Measurements from ENCODE around the gene NAA10. TPM values are rescaled to one million over a fixed set of nuclear protein-coding genes. Genes with fewer than 3 reads are reported as not detected.

The NAA10 gene
- total RNA-seq, 1 donor from 2014 or later: 116 TPM

DNA sequence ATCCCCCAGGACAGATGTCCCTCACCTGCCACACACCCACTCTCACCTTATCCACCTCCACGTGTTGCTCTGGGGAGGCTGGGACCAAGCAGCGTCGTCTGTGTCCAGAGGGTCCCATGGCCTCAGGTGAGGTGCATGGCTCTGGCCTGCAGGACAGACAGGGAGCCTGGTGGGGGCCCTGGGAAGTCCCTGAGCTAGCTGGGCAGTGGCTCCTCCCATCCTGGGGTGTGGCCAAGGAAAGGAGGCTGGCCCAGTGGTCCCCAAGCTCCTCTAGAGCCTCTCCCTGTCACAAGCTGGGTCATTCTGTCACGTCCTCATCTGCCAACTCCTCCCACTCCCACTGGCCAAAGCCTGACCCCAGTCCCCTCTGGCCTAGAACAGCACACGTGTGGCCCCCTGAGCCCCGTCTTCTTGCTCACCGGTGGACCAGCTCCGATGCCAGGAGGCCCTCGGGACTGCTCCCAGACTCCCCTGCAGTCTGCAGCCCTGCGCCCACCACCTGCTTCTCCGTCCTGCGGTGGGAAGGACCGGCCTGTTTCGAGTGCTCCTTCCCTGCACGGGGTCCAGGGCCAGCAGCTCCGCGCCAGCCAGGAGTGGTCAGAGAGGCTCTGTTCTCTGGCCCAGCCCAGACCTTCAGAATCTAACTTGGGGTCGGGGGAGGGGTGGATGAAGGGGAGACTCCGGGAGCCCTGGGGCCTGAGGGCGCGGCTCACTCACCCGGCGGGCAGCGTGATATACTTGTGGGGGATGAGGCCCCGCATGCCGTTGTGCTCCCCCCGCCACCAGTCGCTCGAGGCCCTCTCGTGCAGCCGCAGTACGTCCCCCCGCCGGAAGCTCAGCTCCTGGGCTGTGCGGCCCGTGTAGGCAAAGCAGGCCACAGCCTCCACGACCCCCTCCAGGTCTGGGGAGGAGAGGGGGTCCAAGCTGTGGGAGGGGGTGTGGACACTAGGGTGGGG is 25.5 kb downstream of the NAA10 start:
- Mint-ChIP-seq H3K27me3 (ENCODE audit: low read depth) (no peaks in the 10 kb centered on the region), H3K27ac (ENCODE audit: unreplicated experiment) (no peak overlapping the region), H3K4me3 (no peak overlapping the region), H3K9me3 (no peaks in the 10 kb centered on the region), H3K36me3 (ENCODE audit: low read depth) (no peaks in the 10 kb centered on the region), H3K4me1 (peaks cover 4% of the 10 kb centered on the region)
- DNase-seq (ENCODE audit: low read depth, low spot score): no peak
- TF ChIP-seq, protein P1, sequence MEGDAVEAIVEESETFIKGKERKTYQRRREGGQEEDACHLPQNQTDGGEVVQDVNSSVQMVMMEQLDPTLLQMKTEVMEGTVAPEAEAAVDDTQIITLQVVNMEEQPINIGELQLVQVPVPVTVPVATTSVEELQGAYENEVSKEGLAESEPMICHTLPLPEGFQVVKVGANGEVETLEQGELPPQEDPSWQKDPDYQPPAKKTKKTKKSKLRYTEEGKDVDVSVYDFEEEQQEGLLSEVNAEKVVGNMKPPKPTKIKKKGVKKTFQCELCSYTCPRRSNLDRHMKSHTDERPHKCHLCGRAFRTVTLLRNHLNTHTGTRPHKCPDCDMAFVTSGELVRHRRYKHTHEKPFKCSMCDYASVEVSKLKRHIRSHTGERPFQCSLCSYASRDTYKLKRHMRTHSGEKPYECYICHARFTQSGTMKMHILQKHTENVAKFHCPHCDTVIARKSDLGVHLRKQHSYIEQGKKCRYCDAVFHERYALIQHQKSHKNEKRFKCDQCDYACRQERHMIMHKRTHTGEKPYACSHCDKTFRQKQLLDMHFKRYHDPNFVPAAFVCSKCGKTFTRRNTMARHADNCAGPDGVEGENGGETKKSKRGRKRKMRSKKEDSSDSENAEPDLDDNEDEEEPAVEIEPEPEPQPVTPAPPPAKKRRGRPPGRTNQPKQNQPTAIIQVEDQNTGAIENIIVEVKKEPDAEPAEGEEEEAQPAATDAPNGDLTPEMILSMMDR (conservative IDR thresholded peaks at IDR 0.05): no peak

- Mint-ChIP-seq H3K4me3 (no peak overlapping the region), H3K4me1 (peaks cover 5% of the 10 kb centered on the region), H3K36me3 (ENCODE audit: low read depth) (peaks cover 1% of the 10 kb centered on the region), H3K9me3 (no peaks in the 10 kb centered on the region), H3K27ac (ENCODE audit: unreplicated experiment) (no peak overlapping the region), H3K27me3 (ENCODE audit: low read depth) (no peaks in the 10 kb centered on the region)
- TF ChIP-seq, protein P1 (conservative IDR thresholded peaks at IDR 0.05): no peak
- DNase-seq (ENCODE audit: low read depth, low spot score): no peak
Measured at GRCh38 chrX:153908219-153908860, 26.5 kb downstream of the NAA10 start.

DNA sequence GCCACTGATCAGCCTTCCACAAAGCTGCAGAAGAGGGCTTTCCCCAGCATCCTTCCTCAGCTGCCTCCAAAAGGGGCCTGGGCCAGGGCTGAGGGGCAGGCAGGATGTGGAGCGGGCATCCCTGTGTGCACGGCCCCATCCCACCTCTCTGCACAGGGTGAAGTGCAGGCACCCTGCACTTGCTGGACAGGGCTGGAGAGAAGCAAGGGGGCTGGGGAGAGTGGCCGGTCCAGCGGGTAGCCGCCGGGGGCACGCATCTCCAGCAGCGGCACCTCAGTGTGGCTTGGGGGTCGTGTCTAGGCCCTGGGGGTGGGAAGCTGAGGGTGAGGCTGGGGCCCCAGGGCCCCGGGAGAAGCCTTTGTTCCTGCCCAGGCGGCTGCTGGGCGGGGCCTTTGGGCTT is 27.4 kb downstream of the NAA10 start:
- peaks cover 4% of the 10 kb centered on the region for H3K36me3 Mint-ChIP-seq (ENCODE audit: low read depth)
- no peak overlapping the region for H3K4me3 Mint-ChIP-seq
- no peak overlapping the region for H3K27ac Mint-ChIP-seq (ENCODE audit: unreplicated experiment)
- H3K4me1 Mint-ChIP-seq: peaks cover 9% of the 10 kb centered on the region
- no peak for DNase-seq (ENCODE audit: low read depth, low spot score)
- no peaks in the 10 kb centered on the region for H3K27me3 Mint-ChIP-seq (ENCODE audit: low read depth)
- peaks cover 3% of the 10 kb centered on the region for H3K9me3 Mint-ChIP-seq
- TF ChIP-seq, protein P1 (conservative IDR thresholded peaks at IDR 0.05): no peak

- DNase-seq (ENCODE audit: low read depth, low spot score): no peak
- Mint-ChIP-seq H3K4me3 (no peak overlapping the region), H3K9me3 (peaks cover 3% of the 10 kb centered on the region), H3K4me1 (peaks cover 13% of the 10 kb centered on the region), H3K36me3 (ENCODE audit: low read depth) (peaks cover 4% of the 10 kb centered on the region), H3K27ac (ENCODE audit: unreplicated experiment) (no peak overlapping the region), H3K27me3 (ENCODE audit: low read depth) (no peaks in the 10 kb centered on the region)
- TF ChIP-seq, protein P1 (conservative IDR thresholded peaks at IDR 0.05): no peak
Measured at GRCh38 chrX:153906126-153906917, 28.5 kb downstream of the NAA10 start.

- no peak for DNase-seq (ENCODE audit: low read depth, low spot score)
- Mint-ChIP-seq H3K27me3 (ENCODE audit: low read depth) (no peaks in the 10 kb centered on the region), H3K27ac (ENCODE audit: unreplicated experiment) (no peak overlapping the region), H3K4me3 (no peak overlapping the region), H3K36me3 (ENCODE audit: low read depth) (peaks cover 4% of the 10 kb centered on the region), H3K9me3 (peaks cover 3% of the 10 kb centered on the region), H3K4me1 (peaks cover 20% of the 10 kb centered on the region)
- TF ChIP-seq, protein P1 (conservative IDR thresholded peaks at IDR 0.05): no peak
Measured at GRCh38 chrX:153905481-153906095, 29.2 kb downstream of the NAA10 start.

Measured in neural crest cell (in vitro differentiated cells).